OCI-LY1 (cell line): ENCODE data around the gene NKAIN2.

Experiments
- H2AFZ ChIP-seq: fragments of 200-600 bp; sonication (generic), shearing (Covaris generic); 2 replicates; pipeline ENCODE4 v1.6.0; 2014; ENCODE audit warnings: antibody characterized with exemption, mild to moderate bottlenecking, low read length
- H3F3A ChIP-seq: fragments of 200-600 bp; sonication (generic), shearing (Covaris generic); 2 replicates; pipeline ENCODE4 v1.6.0; 2014; ENCODE audit warnings: mild to moderate bottlenecking, antibody characterized with exemption, low read length, moderate library complexity; ENCODE audit not compliant: insufficient read depth
- H3K27ac ChIP-seq: fragments of 200-600 bp; sonication (generic); 2 replicates; pipeline ENCODE4 v1.5.1; 2014; ENCODE audit warnings: low read length, mixed run types, mild to moderate bottlenecking, low read depth; ENCODE audit not compliant: poor library complexity, severe bottlenecking
- H3K27me3 ChIP-seq: fragments of 200-600 bp; sonication (generic); 2 replicates; pipeline ENCODE4 v1.6.0; 2014; ENCODE audit warnings: antibody characterized with exemption, mild to moderate bottlenecking, low read length, moderate library complexity; ENCODE audit not compliant: insufficient read depth
- H3K36me3 ChIP-seq: fragments of 200-600 bp; sonication (generic); 2 replicates; pipeline ENCODE4 v1.6.1; 2014; ENCODE audit warnings: mild to moderate bottlenecking, antibody characterized with exemption, low read length, moderate library complexity, mixed read lengths; ENCODE audit not compliant: insufficient read depth
- H3K4me1 ChIP-seq: fragments of 200-600 bp; sonication (generic); 2 replicates; pipeline ENCODE4 v1.5.1; 2014; ENCODE audit warnings: mild to moderate bottlenecking, low read length, moderate library complexity; ENCODE audit not compliant: insufficient read depth, severe bottlenecking
- H3K4me2 ChIP-seq: fragments of 200-600 bp; sonication (generic), shearing (Covaris generic); 2 replicates; pipeline ENCODE4 v1.6.1; 2014; ENCODE audit warnings: low read length
- H3K4me3 ChIP-seq: fragments of 200-600 bp; sonication (generic); 2 replicates; pipeline ENCODE4 v1.5.1; 2014; ENCODE audit warnings: low read length, low read depth, mild to moderate bottlenecking, mixed read lengths; ENCODE audit not compliant: poor library complexity, severe bottlenecking
- H3K79me2 ChIP-seq: fragments of 200-600 bp; shearing (Covaris generic); 2 replicates; pipeline ENCODE4 v1.6.1; 2016; ENCODE audit warnings: mixed run types, low read length, mixed read lengths; ENCODE audit not compliant: insufficient read depth
- H3K9ac ChIP-seq: fragments of 200-600 bp; sonication (generic), shearing (Covaris generic); 2 replicates; pipeline ENCODE4 v1.6.1; 2014; ENCODE audit warnings: mild to moderate bottlenecking, low read length, mixed read lengths
- H3K9me2 ChIP-seq: fragments of 200-600 bp; sonication (generic), shearing (Covaris generic); 2 replicates; pipeline ENCODE4 v1.6.1; 2014; ENCODE audit warnings: low read depth, mild to moderate bottlenecking, low read length, mixed read lengths
- H3K9me3 ChIP-seq: fragments of 200-600 bp; shearing (Covaris generic); 2 replicates; pipeline ENCODE4 v1.6.1; 2014; ENCODE audit warnings: low read length, mixed read lengths
- H4K20me1 ChIP-seq: fragments of 200-600 bp; sonication (generic), shearing (Covaris generic); 2 replicates; pipeline ENCODE4 v1.6.0; 2016; ENCODE audit warnings: mild to moderate bottlenecking, low read length; ENCODE audit not compliant: insufficient read depth
- CTCF ChIP-seq: fragments of 200-600 bp; sonication (generic), shearing (Covaris generic); IDR thresholded peaks from 2 replicates; pipeline ENCODE4 v1.5.1; 2017; ENCODE audit warnings: mild to moderate bottlenecking, antibody characterized with exemption, low read length, moderate library complexity, mixed read lengths
- EZH2 ChIP-seq: fragments of 200-600 bp; sonication (generic), shearing (Covaris generic); IDR thresholded peaks from 2 replicates; pipeline ENCODE4 v1.8.0; 2017; ENCODE audit warnings: borderline replicate concordance, mixed run types, mild to moderate bottlenecking, antibody characterized with exemption, low read length, moderate library complexity, mixed read lengths

Gene NKAIN2

GRCh38 chr6:123879749-123880148, 76.1 kb downstream of the NKAIN2 start:
- no peak for TF ChIP-seq CTCF
- TF ChIP-seq EZH2, result no peak
- H3K4me3 ChIP-seq, result no peak overlapping the region
- H3K27me3 ChIP-seq, result no peaks in the 10 kb centered on the region
- no peaks in the 10 kb centered on the region for H3K4me1 ChIP-seq
- H3F3A ChIP-seq, result no peaks in the 10 kb centered on the region
- H3K27ac ChIP-seq, result no peak overlapping the region
- H3K9me2 ChIP-seq, result no peaks in the 10 kb centered on the region
- no peak overlapping the region for H3K9ac ChIP-seq
- no peaks in the 10 kb centered on the region for H3K79me2 ChIP-seq
- no peaks in the 10 kb centered on the region for H3K36me3 ChIP-seq
- H3K4me2 ChIP-seq, result no peak overlapping the region
- H4K20me1 ChIP-seq, result no peaks in the 10 kb centered on the region
- H2AFZ ChIP-seq, result no peak overlapping the region
- no peaks in the 10 kb centered on the region for H3K9me3 ChIP-seq

DNA sequence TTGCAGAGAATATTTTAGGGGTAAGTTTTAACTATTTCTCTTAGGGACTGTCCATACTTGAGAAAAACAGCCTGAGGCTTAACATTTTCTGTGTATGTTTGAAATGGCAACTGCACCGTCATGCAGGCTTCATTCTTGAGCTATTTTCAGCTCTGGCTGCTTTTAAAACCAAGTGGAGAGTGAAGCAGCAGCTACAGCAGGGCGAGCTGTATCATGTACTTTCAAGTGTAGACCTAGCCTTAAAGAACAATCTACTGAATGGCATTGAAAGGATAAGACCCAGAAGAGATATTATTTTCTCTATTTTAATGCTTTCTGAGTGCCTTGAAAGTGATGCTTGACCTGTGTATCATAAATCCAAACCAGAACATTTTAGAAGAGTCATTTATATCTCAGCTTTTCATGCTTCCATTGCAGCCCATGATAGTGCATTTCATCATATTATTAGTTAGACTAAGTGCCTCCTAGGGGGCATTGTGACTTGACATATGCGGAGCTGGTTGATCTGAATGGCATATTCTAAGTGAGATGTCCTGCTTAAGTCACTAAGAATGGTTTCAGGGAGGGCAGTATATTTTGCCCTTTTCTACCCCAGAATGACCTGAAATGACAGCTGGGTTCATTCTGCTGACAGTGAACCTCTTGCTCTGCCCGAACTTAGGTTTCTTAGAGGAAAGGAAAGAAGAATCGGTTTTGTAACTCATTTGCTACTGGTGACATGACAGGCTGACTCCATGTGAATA, 85.3 kb downstream of the NKAIN2 start:
- no peaks in the 10 kb centered on the region for H3F3A ChIP-seq
- H3K9me3 ChIP-seq, result no peaks in the 10 kb centered on the region
- H3K4me2 ChIP-seq, result no peak overlapping the region
- no peaks in the 10 kb centered on the region for H3K79me2 ChIP-seq
- no peaks in the 10 kb centered on the region for H3K36me3 ChIP-seq
- H3K9me2 ChIP-seq, result no peaks in the 10 kb centered on the region
- H3K4me3 ChIP-seq, result no peak overlapping the region
- H4K20me1 ChIP-seq, result no peaks in the 10 kb centered on the region
- H3K27ac ChIP-seq, result no peak overlapping the region
- H2AFZ ChIP-seq, result no peak overlapping the region
- TF ChIP-seq EZH2 (no peak), CTCF (no peak)
- H3K4me1 ChIP-seq, result no peaks in the 10 kb centered on the region
- no peak overlapping the region for H3K9ac ChIP-seq
- H3K27me3 ChIP-seq, result no peaks in the 10 kb centered on the region

DNA sequence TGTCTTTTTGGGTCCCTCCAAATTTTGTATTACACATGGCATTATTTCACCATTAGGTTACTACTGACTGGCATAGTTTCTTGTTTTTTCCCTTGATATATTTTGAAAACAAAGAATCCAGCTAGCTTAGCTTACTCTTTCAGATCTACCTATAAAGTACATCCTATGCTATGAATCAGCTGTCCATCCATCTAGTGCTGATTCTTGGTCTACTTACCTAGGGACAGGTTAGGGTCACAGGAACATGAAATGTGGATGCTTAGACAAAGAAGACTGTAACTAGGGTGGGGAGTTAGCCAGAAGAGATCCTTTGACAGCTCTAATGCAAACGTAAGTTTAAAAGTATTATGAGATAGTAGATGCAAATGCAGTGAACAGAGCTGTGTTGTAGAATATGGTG, 91.7 kb downstream of the NKAIN2 start:
- Histone ChIP-seq H2AFZ (no peak overlapping the region), H3K36me3 (no peaks in the 10 kb centered on the region), H3K9me2 (no peaks in the 10 kb centered on the region), H3K4me2 (no peak overlapping the region), H3K27me3 (no peaks in the 10 kb centered on the region), H3K79me2 (no peaks in the 10 kb centered on the region), H3K27ac (no peak overlapping the region), H3K9me3 (no peaks in the 10 kb centered on the region), H3K4me3 (no peak overlapping the region), H3F3A (no peaks in the 10 kb centered on the region), H4K20me1 (no peaks in the 10 kb centered on the region), H3K4me1 (no peaks in the 10 kb centered on the region), H3K9ac (no peak overlapping the region)
- no peak for TF ChIP-seq EZH2
- no peak for TF ChIP-seq CTCF
